Fibroblast of lung (primary cell): ENCODE measurements around the gene UTS2B.

Experiments used
- EZH2 ChIP-seq: IDR thresholded peaks from 2 replicates; pipeline ENCODE4 v1.5.1; 2012; ENCODE audit warnings: low read length, control low read depth, mild to moderate bottlenecking; ENCODE audit errors: missing control alignments
- TF ChIP-seq, protein P1 (sequence below), 2 donors: IDR thresholded peaks in 1 of 2; conservative IDR thresholded peaks in 1 of 2; 1 replicate in 1 of 2; 2 replicates in 1 of 2; pipeline ENCODE4 v1.5.1; 2011 to 2012; ENCODE audit warnings: low read length in 2 of 2, control low read depth in 1 of 2, inconsistent platforms in 1 of 2, low read depth in 1 of 2, mild to moderate bottlenecking in 1 of 2

- TF ChIP-seq, protein P1, sequence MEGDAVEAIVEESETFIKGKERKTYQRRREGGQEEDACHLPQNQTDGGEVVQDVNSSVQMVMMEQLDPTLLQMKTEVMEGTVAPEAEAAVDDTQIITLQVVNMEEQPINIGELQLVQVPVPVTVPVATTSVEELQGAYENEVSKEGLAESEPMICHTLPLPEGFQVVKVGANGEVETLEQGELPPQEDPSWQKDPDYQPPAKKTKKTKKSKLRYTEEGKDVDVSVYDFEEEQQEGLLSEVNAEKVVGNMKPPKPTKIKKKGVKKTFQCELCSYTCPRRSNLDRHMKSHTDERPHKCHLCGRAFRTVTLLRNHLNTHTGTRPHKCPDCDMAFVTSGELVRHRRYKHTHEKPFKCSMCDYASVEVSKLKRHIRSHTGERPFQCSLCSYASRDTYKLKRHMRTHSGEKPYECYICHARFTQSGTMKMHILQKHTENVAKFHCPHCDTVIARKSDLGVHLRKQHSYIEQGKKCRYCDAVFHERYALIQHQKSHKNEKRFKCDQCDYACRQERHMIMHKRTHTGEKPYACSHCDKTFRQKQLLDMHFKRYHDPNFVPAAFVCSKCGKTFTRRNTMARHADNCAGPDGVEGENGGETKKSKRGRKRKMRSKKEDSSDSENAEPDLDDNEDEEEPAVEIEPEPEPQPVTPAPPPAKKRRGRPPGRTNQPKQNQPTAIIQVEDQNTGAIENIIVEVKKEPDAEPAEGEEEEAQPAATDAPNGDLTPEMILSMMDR (conservative IDR thresholded peaks at IDR 0.05 in 1 of 2, IDR thresholded peaks at IDR 0.05 in 1 of 2; ENCODE audit: low read depth in 1 of 2, low read length in 2 of 2), result no peak
- TF ChIP-seq EZH2, result no peak
Measured at GRCh38 chr3:191259486-191259885, 70.8 kb downstream of the UTS2B start.
